ENCODE data around the gene ZCCHC10. TPM values are rescaled to one million over a fixed set of nuclear protein-coding genes. Genes with fewer than 3 reads are reported as not detected.
"Not testable (repeated sequence)": the region's sequence is repeated elsewhere in the genome, so short reads cannot be mapped to it uniquely, and the experiment has no call there.

Gene ZCCHC10
- total RNA-seq, 2 donors from 2014 or later, result 16.8 to 40.0 TPM

- ATAC-seq (ENCODE audit: insufficient number of reproducible peaks, low FRiP score, low read depth), result no peak
- Histone ChIP-seq H3K27me3 (replicated peaks; ENCODE audit: insufficient read depth) (no peaks in the 10 kb centered on the region), H3K36me3 (no peaks in the 10 kb centered on the region), H3K9me3 (no peaks in the 10 kb centered on the region), H3K4me1 (ENCODE audit: control insufficient read depth in 1 of 2, low read depth in 2 of 2) (peaks cover 0 to 30% of the 10 kb centered on the region in 2 donors), H3K27ac (peak overlapping the region in 1 of 2 donors; percentile 97), H3K4me3 (no peak overlapping the region)
- no peak for DNase-seq (ENCODE audit: low spot score)
- no peak for TF ChIP-seq CTCF (IDR thresholded peaks at IDR 0.05)
These were observed 15.6 kb upstream of the ZCCHC10 start for GRCh38 chr5:133041910-133042309.

DNA sequence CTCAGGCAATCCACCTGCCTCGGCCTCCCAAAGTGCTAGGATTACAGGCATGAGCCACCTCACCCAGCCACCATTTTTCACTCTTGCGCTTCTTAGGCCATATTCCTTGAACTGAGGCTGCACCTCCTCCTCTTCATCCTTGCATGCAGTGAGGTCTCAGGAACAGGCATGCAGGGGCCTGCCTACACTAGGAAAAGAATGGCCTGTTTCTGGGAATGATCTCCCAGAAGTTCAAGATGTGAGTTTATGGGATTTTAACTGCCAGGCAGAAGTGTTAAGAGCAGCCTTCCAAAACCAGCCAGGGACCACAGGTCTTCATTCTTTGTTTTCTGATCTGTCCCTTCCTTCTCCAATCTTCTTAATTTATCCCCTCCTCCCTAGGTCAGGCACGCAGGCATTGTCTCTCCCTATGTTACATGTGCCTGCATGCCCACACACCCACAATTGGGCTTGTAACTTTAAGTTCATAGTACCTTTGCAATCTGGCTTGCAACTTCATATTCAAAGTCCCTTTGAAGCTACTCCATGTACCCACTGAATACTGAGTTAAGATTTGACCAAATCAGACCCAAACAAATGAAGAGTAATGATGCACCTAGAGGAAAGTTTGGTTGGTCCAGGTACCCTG is 14.9 kb upstream of the ZCCHC10 start:
- Histone ChIP-seq H3K27ac (no peak overlapping the region), H3K4me1 (ENCODE audit: control insufficient read depth in 1 of 2, low read depth in 2 of 2) (peaks cover 0 to 23% of the 10 kb centered on the region in 2 donors), H3K4me3 (no peak overlapping the region), H3K36me3 (no peaks in the 10 kb centered on the region), H3K27me3 (replicated peaks; ENCODE audit: insufficient read depth) (no peaks in the 10 kb centered on the region), H3K9me3 (no peaks in the 10 kb centered on the region)
- no peak for ATAC-seq (ENCODE audit: insufficient number of reproducible peaks, low FRiP score, low read depth)
- DNase-seq (ENCODE audit: low spot score), result no peak
- no peak for TF ChIP-seq CTCF (IDR thresholded peaks at IDR 0.05)

GRCh38 chr5:133036677-133037076 is 10.3 kb upstream of the ZCCHC10 start:
- not testable (repeated sequence) for H3K4me1 ChIP-seq (ENCODE audit: control insufficient read depth in 1 of 2, low read depth in 2 of 2); H3K27ac ChIP-seq; H3K9me3 ChIP-seq; H3K27me3 ChIP-seq (replicated peaks; ENCODE audit: insufficient read depth); DNase-seq (ENCODE audit: low spot score); H3K36me3 ChIP-seq; ATAC-seq (ENCODE audit: insufficient number of reproducible peaks, low FRiP score, low read depth); H3K4me3 ChIP-seq

DNA sequence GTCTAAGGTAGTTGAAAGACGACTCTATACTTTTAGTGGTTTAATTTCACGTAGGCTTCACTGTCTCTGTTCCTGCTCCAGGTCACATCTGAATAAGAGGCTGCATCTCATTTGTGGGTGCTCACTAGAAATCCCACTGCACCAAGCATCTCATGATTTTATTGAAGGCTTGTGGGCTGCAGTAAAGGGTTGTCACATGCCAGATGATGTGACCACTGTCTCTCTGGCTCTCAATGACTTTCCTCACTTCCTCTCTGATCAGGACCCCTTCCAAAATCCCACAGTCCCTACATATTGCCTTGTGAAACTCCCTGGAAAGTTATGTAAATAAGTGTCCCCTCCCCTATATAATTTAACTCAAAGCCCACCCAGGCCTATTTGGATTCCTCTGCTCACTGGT is 8.9 kb upstream of the ZCCHC10 start:
- ATAC-seq (ENCODE audit: insufficient number of reproducible peaks, low FRiP score, low read depth) (no peak), DNase-seq (ENCODE audit: low spot score) (no peak)
- H3K27ac ChIP-seq, result no peak overlapping the region
- no peak overlapping the region for H3K4me3 ChIP-seq
- peaks cover 0 to 6% of the 10 kb centered on the region in 2 donors for H3K4me1 ChIP-seq (ENCODE audit: control insufficient read depth in 1 of 2, low read depth in 2 of 2)
- TF ChIP-seq CTCF (IDR thresholded peaks at IDR 0.05), result no peak
- H3K36me3 ChIP-seq, result no peaks in the 10 kb centered on the region
- no peaks in the 10 kb centered on the region for H3K9me3 ChIP-seq
- no peaks in the 10 kb centered on the region for H3K27me3 ChIP-seq (replicated peaks; ENCODE audit: insufficient read depth)

DNA sequence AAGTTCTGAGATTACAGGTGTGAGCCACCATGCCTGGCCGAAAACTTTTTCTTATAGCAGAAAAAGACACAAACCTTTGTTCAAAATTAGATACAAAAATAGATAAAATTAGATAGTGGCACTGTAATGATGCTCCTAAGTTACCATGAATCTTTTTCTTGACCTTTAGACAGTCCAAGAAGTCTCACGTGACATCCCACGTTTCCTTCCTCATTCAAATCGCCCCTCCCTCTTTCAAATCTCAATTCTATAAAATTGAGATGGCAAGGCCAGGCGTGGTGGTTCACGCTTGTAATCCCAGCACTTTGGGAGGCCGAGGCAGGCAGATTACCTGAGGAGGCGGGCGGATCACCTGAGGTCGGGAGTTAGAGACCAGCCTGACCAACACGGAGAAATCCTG is 7.7 kb upstream of the ZCCHC10 start:
- ATAC-seq (ENCODE audit: insufficient number of reproducible peaks, low FRiP score, low read depth), result no peak
- TF ChIP-seq CTCF (IDR thresholded peaks at IDR 0.05), result no peak

More for the DNA sequence above, 7.7 kb upstream of the ZCCHC10 start:
- no peak for DNase-seq (ENCODE audit: low spot score)
- H3K36me3 ChIP-seq, result no peaks in the 10 kb centered on the region
- no peaks in the 10 kb centered on the region for H3K27me3 ChIP-seq (replicated peaks; ENCODE audit: insufficient read depth)
- H3K9me3 ChIP-seq, result no peaks in the 10 kb centered on the region
- no peak overlapping the region for H3K27ac ChIP-seq
- H3K4me1 ChIP-seq (ENCODE audit: control insufficient read depth in 1 of 2, low read depth in 2 of 2), result peaks cover 4 to 17% of the 10 kb centered on the region in 2 donors
- H3K4me3 ChIP-seq, result no peak overlapping the region

All from thoracic aorta (tissue), 2 donors.